ENCODE data around the gene PTPRK.

- no peak for TF ChIP-seq CTCF (IDR thresholded peaks at IDR 0.05; ENCODE audit: low read depth, low read length)
- no peak for TF ChIP-seq EZH2phosphoT487 (IDR thresholded peaks at IDR 0.05; ENCODE audit: low read depth)
Observed at GRCh38 chr6:128275030-128275429, 245.4 kb downstream of the PTPRK start.

All from OCI-LY3 (cell line).